Activated CD8-positive, alpha-beta memory T cell treated with anti-CD3 and anti-CD28 coated beads, Interleukin-2, amount 10 ng/mL, durations not matched to agents 7 days and 5 days (primary cell): ENCODE data around the gene WDHD1. TPM values are rescaled to one million over a fixed set of nuclear protein-coding genes. Genes with fewer than 3 reads are reported as not detected.
"Not testable (repeated sequence)": the region's sequence is repeated elsewhere in the genome, so short reads cannot be mapped to it uniquely, and the experiment has no call there.

Source experiments
- ATAC-seq: fragments of 150-1000 bp; cut with Tn5 transposase; one replicate; pipeline ENCODE4 v1.10.0; 2021; ENCODE audit warnings: moderate library complexity
- CTCF ChIA-PET: fragments of 350-600 bp; sonication (Branson Sonifier 250); formaldehyde crosslinking; loops from one replicate; lab custom pipeline; 2021; ENCODE audit warnings: antibody characterized with exemption; lab: Charles Lee
- DNase-seq: peaks from one replicate; pipeline ENCODE4 v3.0.0-alpha.2; 2020
- H3K27ac Mint-ChIP-seq: one replicate; pipeline ENCODE4 v1.8.0; 2021; ENCODE audit warnings: mild to moderate bottlenecking, mixed read lengths
- H3K27me3 Mint-ChIP-seq: one replicate; pipeline ENCODE4 v1.8.0; 2021; ENCODE audit warnings: mixed read lengths
- H3K36me3 Mint-ChIP-seq: one replicate; pipeline ENCODE4 v1.8.0; 2021; ENCODE audit warnings: mild to moderate bottlenecking, mixed read lengths
- H3K4me1 Mint-ChIP-seq: one replicate; pipeline ENCODE4 v1.8.0; 2021; ENCODE audit warnings: mixed read lengths
- H3K4me3 Mint-ChIP-seq: one replicate; pipeline ENCODE4 v1.8.0; 2021; ENCODE audit warnings: mild to moderate bottlenecking, moderate library complexity, mixed read lengths
- H3K9me3 Mint-ChIP-seq: one replicate; pipeline ENCODE4 v1.8.0; 2022; ENCODE audit warnings: low read depth, mixed read lengths
- total RNA-seq, 2 experiments: library from RNA; stranded (reverse); gene quantifications; one replicate each; pipeline ENCODE4 v1.2.3, GENCODE V29; 2021

Gene WDHD1
- total RNA-seq, 2 experiments from 2014 or later, result 57.4 to 57.7 TPM

- DNase-seq (no peak), ATAC-seq (peak; percentile 51)
- Mint-ChIP-seq H3K27ac (peak overlapping the region; percentile 5), H3K4me3 (no peak overlapping the region), H3K9me3 (no peaks in the 10 kb centered on the region), H3K36me3 (peaks cover 37% of the 10 kb centered on the region), H3K4me1 (peaks cover 25% of the 10 kb centered on the region), H3K27me3 (no peaks in the 10 kb centered on the region)
- CTCF ChIA-PET, result no interaction called here
Measured at GRCh38 chr14:54979039-54979438, 47.9 kb downstream of the WDHD1 start.

DNA sequence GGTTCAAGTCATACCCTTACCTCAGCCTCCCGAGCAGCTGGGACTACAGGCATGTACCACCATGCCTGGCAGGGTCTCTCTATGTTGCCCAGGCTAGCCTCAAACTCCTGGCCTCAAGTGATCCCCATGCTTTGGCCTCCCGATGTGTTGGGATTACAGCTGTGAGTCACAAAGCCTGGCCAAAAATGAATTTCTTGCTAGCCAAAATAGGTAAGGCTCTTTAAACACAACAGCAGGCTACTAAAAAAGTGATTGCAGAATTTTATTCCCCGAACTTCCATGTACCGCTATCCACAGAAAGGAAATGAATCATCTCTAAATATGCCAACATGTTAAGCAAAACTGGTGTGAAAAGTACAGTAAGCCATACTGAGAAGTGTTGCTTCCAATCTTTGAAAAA, 50.6 kb downstream of the WDHD1 start:
- CTCF ChIA-PET, result no interaction called here

GRCh38 chr14:54975856-54976255, 51.0 kb downstream of the WDHD1 start:
- ATAC-seq, result no peak
- CTCF ChIA-PET, result no interaction called here
- H3K27ac Mint-ChIP-seq, result peak overlapping the region; percentile 59

More for the DNA sequence above, 50.6 kb downstream of the WDHD1 start:
- ATAC-seq (no peak), DNase-seq (no peak)
- Mint-ChIP-seq H3K4me1 (peaks cover 25% of the 10 kb centered on the region), H3K4me3 (no peak overlapping the region), H3K27ac (no peak overlapping the region), H3K27me3 (no peaks in the 10 kb centered on the region), H3K9me3 (no peaks in the 10 kb centered on the region), H3K36me3 (peaks cover 35% of the 10 kb centered on the region)

DNA sequence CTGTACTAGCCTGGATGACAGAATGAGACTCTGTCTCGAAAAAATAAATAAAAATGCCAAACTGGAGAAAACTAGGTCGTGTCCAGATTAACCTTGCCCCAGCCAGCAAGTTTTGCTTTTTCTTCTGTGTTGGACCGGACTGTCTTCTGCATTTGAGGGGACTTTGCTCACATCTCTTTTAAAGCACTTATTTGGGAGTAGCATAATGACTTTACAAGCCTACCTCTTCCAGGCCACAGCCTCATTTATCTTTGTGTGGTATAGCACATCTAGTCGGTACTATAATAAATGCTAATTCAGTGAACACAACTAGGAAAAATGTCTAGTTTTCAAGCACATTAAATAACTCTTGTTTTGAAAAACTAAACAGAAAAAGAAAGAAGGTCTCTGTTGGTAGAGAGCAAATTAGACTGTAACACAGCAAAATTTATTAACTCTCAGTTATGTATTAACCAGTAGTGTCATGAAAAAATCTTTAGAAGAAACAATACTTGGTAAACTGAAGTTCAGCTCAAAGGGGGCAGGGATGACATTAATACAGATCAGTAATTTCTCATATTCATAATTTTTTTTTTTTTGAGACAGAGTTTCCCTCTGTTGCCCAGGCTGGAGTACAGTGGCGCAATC, 52.0 kb downstream of the WDHD1 start:
- CTCF ChIA-PET, result no interaction called here
- ATAC-seq, result no peak
- no peaks in the 10 kb centered on the region for H3K9me3 Mint-ChIP-seq
- no peaks in the 10 kb centered on the region for H3K27me3 Mint-ChIP-seq
- peaks cover 45% of the 10 kb centered on the region for H3K36me3 Mint-ChIP-seq
- H3K4me1 Mint-ChIP-seq, result peaks cover 28% of the 10 kb centered on the region
- no peak overlapping the region for H3K27ac Mint-ChIP-seq
- H3K4me3 Mint-ChIP-seq, result no peak overlapping the region
- no peak for DNase-seq

More at GRCh38 chr14:54975856-54976255, 51.0 kb downstream of the WDHD1 start:
- Mint-ChIP-seq H3K4me1 (peaks cover 26% of the 10 kb centered on the region), H3K4me3 (no peak overlapping the region), H3K27me3 (no peaks in the 10 kb centered on the region), H3K36me3 (peaks cover 38% of the 10 kb centered on the region), H3K9me3 (no peaks in the 10 kb centered on the region)
- DNase-seq, result peak; percentile 49

- ATAC-seq (no peak), DNase-seq (no peak)
- CTCF ChIA-PET, result interaction anchor here (0.8 to 1.4 kb wide), 2 partner anchors 17 to 84 kb away, joined by 3 to 5 read pairs; no protein-coding TSS in a partner anchor
- Mint-ChIP-seq H3K4me3 (no peak overlapping the region), H3K27ac (no peak overlapping the region), H3K4me1 (peaks cover 8% of the 10 kb centered on the region), H3K27me3 (no peaks in the 10 kb centered on the region), H3K36me3 (peaks cover 58% of the 10 kb centered on the region), H3K9me3 (no peaks in the 10 kb centered on the region)
Measured at GRCh38 chr14:54967496-54967895, 59.4 kb downstream of the WDHD1 start.

DNA sequence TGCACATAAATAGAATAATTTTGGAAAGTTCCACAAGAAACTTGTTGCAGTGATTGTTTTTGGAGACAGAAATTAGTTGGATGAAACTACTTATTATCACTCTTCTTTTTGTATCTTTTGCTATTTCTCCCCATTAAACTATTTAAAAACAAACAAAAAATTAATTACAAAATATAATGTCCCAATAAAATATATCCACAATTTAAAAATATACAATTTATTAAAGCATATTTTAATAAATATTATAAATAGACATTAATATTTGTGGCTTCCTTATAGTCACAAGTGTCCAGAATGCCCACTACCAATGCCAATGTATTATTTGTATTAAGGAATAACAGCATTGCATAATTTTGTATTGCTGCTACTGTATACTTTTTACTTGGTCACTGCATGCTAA, 71.8 kb downstream of the WDHD1 start:
- H3K27ac Mint-ChIP-seq, result no peak overlapping the region
- H3K27me3 Mint-ChIP-seq, result no peaks in the 10 kb centered on the region
- H3K4me1 Mint-ChIP-seq, result no peaks in the 10 kb centered on the region
- H3K36me3 Mint-ChIP-seq, result peaks cover 55% of the 10 kb centered on the region
- CTCF ChIA-PET, result no interaction called here
- no peak for ATAC-seq
- DNase-seq, result no peak
- H3K9me3 Mint-ChIP-seq, result no peaks in the 10 kb centered on the region
- H3K4me3 Mint-ChIP-seq, result no peak overlapping the region

- DNase-seq, H3K4me3 Mint-ChIP-seq, H3K9me3 Mint-ChIP-seq, H3K27ac Mint-ChIP-seq, H3K4me1 Mint-ChIP-seq, CTCF ChIA-PET, H3K27me3 Mint-ChIP-seq, ATAC-seq: not testable (repeated sequence)
- peaks cover 60% of the 10 kb centered on the region for H3K36me3 Mint-ChIP-seq
Measured at GRCh38 chr14:54953609-54954008, 73.3 kb downstream of the WDHD1 start.

DNA sequence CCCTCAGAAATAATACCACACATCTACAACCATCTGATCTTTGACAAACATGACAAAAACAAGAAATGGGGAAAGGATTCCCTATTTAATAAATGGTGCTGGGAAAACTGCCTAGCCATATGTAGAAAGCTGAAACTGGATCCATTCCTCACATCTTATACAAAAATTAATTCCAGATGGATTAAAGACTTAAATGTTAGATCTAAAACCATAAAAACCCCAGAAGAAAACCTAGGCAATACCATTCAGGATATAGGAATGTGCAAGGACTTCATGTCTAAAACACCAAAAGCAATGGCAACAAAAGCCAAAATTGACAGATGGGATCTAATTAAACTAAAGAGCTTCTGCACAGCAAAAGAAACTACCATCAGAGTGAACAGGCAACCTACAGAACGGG, 74.1 kb downstream of the WDHD1 start:
- ATAC-seq, H3K27me3 Mint-ChIP-seq, H3K9me3 Mint-ChIP-seq, DNase-seq, H3K4me1 Mint-ChIP-seq, H3K27ac Mint-ChIP-seq, CTCF ChIA-PET, H3K4me3 Mint-ChIP-seq: not testable (repeated sequence)
- H3K36me3 Mint-ChIP-seq, result peaks cover 62% of the 10 kb centered on the region

DNA sequence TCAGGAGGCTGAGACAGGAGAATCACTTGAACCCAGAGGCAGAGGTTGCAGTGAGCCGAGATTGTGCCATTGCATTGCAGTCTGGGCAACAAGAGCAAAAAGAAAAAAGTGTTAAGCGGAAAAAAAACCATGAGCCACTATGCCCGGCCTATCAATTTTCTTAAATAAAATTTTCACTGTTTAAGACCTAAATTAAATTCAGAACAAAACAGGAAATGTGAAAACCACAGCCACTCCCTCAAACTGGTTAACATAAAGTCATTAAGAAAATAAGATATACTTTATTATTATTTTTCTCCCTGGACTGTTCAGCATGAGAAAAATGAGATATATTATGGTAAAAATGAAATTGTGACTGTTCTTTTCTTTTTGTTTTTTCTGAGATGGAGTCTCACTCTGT, 79.7 kb downstream of the WDHD1 start:
- Mint-ChIP-seq H3K9me3 (no peaks in the 10 kb centered on the region), H3K4me3 (no peak overlapping the region), H3K27me3 (no peaks in the 10 kb centered on the region), H3K36me3 (peaks cover 52% of the 10 kb centered on the region), H3K27ac (peak overlapping the region; percentile 32), H3K4me1 (peaks cover 12% of the 10 kb centered on the region)
- ATAC-seq (no peak), DNase-seq (no peak)
- CTCF ChIA-PET, result interaction anchor here (1.2 kb wide), 1 partner anchor 10 kb away, joined by 3 read pairs; no protein-coding TSS in a partner anchor

GRCh38 chr14:54946500-54946899, 80.4 kb downstream of the WDHD1 start:
- DNase-seq, result no peak
- no peak for ATAC-seq
- H3K9me3 Mint-ChIP-seq, result no peaks in the 10 kb centered on the region
- CTCF ChIA-PET, result interaction anchor here (1.2 kb wide), 1 partner anchor 10 kb away, joined by 3 read pairs; no protein-coding TSS in a partner anchor
- H3K36me3 Mint-ChIP-seq, result peaks cover 53% of the 10 kb centered on the region
- H3K27ac Mint-ChIP-seq, result no peak overlapping the region
- H3K27me3 Mint-ChIP-seq, result no peaks in the 10 kb centered on the region
- H3K4me1 Mint-ChIP-seq, result peaks cover 12% of the 10 kb centered on the region
- H3K4me3 Mint-ChIP-seq, result no peak overlapping the region

- Mint-ChIP-seq H3K36me3 (peaks cover 56% of the 10 kb centered on the region), H3K27ac (no peak overlapping the region), H3K27me3 (no peaks in the 10 kb centered on the region), H3K4me1 (peaks cover 12% of the 10 kb centered on the region), H3K9me3 (no peaks in the 10 kb centered on the region), H3K4me3 (no peak overlapping the region)
- DNase-seq (no peak), ATAC-seq (no peak)
- CTCF ChIA-PET, result interaction anchor here (0.8 kb wide), 1 partner anchor 14 kb away, joined by 3 read pairs; no protein-coding TSS in a partner anchor
Measured at GRCh38 chr14:54944737-54945391, 82.0 kb downstream of the WDHD1 start.

GRCh38 chr14:54942913-54943312, 84.0 kb downstream of the WDHD1 start:
- H3K9me3 Mint-ChIP-seq, result no peaks in the 10 kb centered on the region
- H3K27ac Mint-ChIP-seq, result no peak overlapping the region
- ATAC-seq, result no peak
- CTCF ChIA-PET, result no interaction called here
- no peak overlapping the region for H3K4me3 Mint-ChIP-seq
- no peak for DNase-seq
- no peaks in the 10 kb centered on the region for H3K27me3 Mint-ChIP-seq
- H3K36me3 Mint-ChIP-seq, result peaks cover 41% of the 10 kb centered on the region
- H3K4me1 Mint-ChIP-seq, result peaks cover 8% of the 10 kb centered on the region

DNA sequence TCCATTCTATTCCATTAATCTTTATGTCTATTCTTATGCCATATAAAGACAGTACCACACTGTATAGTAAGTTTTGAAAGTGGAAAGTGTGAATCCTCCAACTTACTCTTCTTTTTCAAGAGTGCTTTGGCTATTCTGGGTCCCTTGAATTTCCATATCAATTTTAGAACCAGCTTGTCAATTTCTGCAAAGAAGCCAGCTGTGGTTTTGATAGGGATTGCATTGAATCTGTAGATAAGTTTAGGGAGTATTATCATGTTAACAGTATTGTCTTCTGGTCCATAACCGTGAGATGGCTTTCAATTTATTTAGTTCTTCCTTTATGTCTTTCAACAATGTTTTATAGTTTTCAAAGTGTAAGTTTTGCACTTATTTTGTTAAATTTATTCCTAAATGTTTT, 90.1 kb downstream of the WDHD1 start:
- Mint-ChIP-seq H3K4me3 (no peak overlapping the region), H3K9me3 (no peaks in the 10 kb centered on the region), H3K27me3 (no peaks in the 10 kb centered on the region), H3K36me3 (peaks cover 16% of the 10 kb centered on the region), H3K4me1 (no peaks in the 10 kb centered on the region), H3K27ac (no peak overlapping the region)
- DNase-seq, result no peak
- ATAC-seq, result no peak
- CTCF ChIA-PET, result interaction anchor here (1.0 to 2.1 kb wide), 3 partner anchors 10 to 388 kb away, joined by 3 to 5 read pairs (median 3); no protein-coding TSS in a partner anchor

GRCh38 chr14:54935958-54936357, 90.9 kb downstream of the WDHD1 start:
- Mint-ChIP-seq H3K27me3 (no peaks in the 10 kb centered on the region), H3K4me1 (no peaks in the 10 kb centered on the region), H3K9me3 (no peaks in the 10 kb centered on the region), H3K27ac (no peak overlapping the region), H3K4me3 (no peak overlapping the region), H3K36me3 (peaks cover 12% of the 10 kb centered on the region)
- CTCF ChIA-PET, result interaction anchor here (1.0 to 2.1 kb wide), 3 partner anchors 22 to 387 kb away, joined by 3 to 5 read pairs (median 3); no protein-coding TSS in a partner anchor
- DNase-seq (no peak), ATAC-seq (no peak)
